Keratinocyte (primary cell): Measurements from ENCODE around the gene BBIP1. TPM values are rescaled to one million over a fixed set of nuclear protein-coding genes. Genes with fewer than 3 reads are reported as not detected.

Source experiments
- DNase-seq: peaks from one replicate; pipeline ENCODE4 v3.0.0-alpha.2; 2011; ENCODE audit warnings: low read depth, missing footprints, low spot score
- FAIRE-seq: peaks from 2 replicates; lab custom pipeline; 2011; peaks lifted over from hg19 to GRCh38; lab: Jason Lieb, UNC
- H2AFZ ChIP-seq: 2 replicates; pipeline ENCODE4 v1.6.0; 2012; ENCODE audit warnings: low read length, control low read depth, inconsistent platforms; ENCODE audit not compliant: control insufficient read depth
- H3K27ac ChIP-seq: 2 replicates; pipeline ENCODE4 v1.5.1; 2011; ENCODE audit warnings: low read length; ENCODE audit not compliant: control insufficient read depth, insufficient read depth
- H3K27me3 ChIP-seq: 3 replicates; pipeline ENCODE4 v1.6.0; 2011; ENCODE audit warnings: low read length; ENCODE audit not compliant: control insufficient read depth, insufficient read depth; ENCODE audit errors: extremely low read depth
- H3K36me3 ChIP-seq, 2 experiments: 2 replicates in 1 of 2; 3 replicates in 1 of 2; pipeline ENCODE4 v1.5.1; 2011; ENCODE audit warnings: low read length in 2 of 2, mild to moderate bottlenecking in 1 of 2; ENCODE audit not compliant: control insufficient read depth in 2 of 2, insufficient read depth in 2 of 2; ENCODE audit errors: extremely low read depth in 1 of 2
- H3K4me1 ChIP-seq: 3 replicates; pipeline ENCODE4 v1.5.1; 2011; ENCODE audit warnings: low read length; ENCODE audit not compliant: control insufficient read depth, insufficient read depth; ENCODE audit errors: extremely low read depth
- H3K4me2 ChIP-seq: 3 replicates; pipeline ENCODE4 v1.6.0; 2011; ENCODE audit warnings: low read depth, low read length; ENCODE audit not compliant: control insufficient read depth, insufficient read depth; ENCODE audit errors: extremely low read depth
- H3K4me3 ChIP-seq, 3 experiments: fragments of 200-600 bp in 1 of 3; sonication (generic) in 1 of 3; 2 replicates in 2 of 3; 3 replicates in 1 of 3; pipeline ENCODE4 v1.5.1; 2011 to 2016; ENCODE audit warnings: low read length in 3 of 3, mild to moderate bottlenecking in 3 of 3, control low read depth in 2 of 3, inconsistent platforms in 1 of 3, low read depth in 1 of 3, mixed read lengths in 1 of 3, mixed run types in 1 of 3, moderate library complexity in 1 of 3; ENCODE audit not compliant: control insufficient read depth in 2 of 3, insufficient read depth in 2 of 3; ENCODE audit errors: extremely low read depth in 1 of 3
- H3K79me2 ChIP-seq: 2 replicates; pipeline ENCODE4 v1.6.0; 2012; ENCODE audit warnings: low read length; ENCODE audit not compliant: control insufficient read depth, insufficient read depth
- H3K9ac ChIP-seq: 3 replicates; pipeline ENCODE4 v1.6.0; 2011; ENCODE audit warnings: low read length; ENCODE audit not compliant: control insufficient read depth, insufficient read depth; ENCODE audit errors: extremely low read depth
- H3K9me1 ChIP-seq: 3 replicates; pipeline ENCODE4 v1.6.0; 2011; ENCODE audit warnings: low read length; ENCODE audit not compliant: control insufficient read depth, insufficient read depth; ENCODE audit errors: extremely low read depth
- H3K9me3 ChIP-seq: 2 replicates; pipeline ENCODE4 v1.5.1; 2012; ENCODE audit warnings: low read depth, low read length; ENCODE audit not compliant: control insufficient read depth
- H4K20me1 ChIP-seq: 3 replicates; pipeline ENCODE4 v1.6.0; 2011; ENCODE audit warnings: low read length; ENCODE audit not compliant: control insufficient read depth, insufficient read depth; ENCODE audit errors: extremely low read depth
- EZH2 ChIP-seq: IDR thresholded peaks from one replicate; pipeline ENCODE4 v1.6.1; 2012; ENCODE audit warnings: inconsistent platforms, mild to moderate bottlenecking, low read length, moderate library complexity
- dilution Hi-C: fragments of 300-500 bp; cut with MboI; formaldehyde crosslinking; loops from one replicate; pipeline ENCODE4 v1.7.0; 2020; ENCODE audit warnings: low sequenced_read_pairs; ENCODE audit not compliant: extremely low pct_ligation_motif_present
- polyA plus RNA-seq, 5 experiments: library from polyadenylated mRNA; depleted of rRNA in 3 of 5; stranded (reverse) in 3 of 5; stranded (forward) in 1 of 5; unstranded in 1 of 5; fragments of >200 nt; gene quantifications; 1 replicate in 1 of 5; 2 replicates in 3 of 5; 3 replicates in 1 of 5; pipeline versions ENCODE4 v1.2.1 to v1.2.3, GENCODE V29; 2011 to 2012; ENCODE audit warnings: missing spikeins in 2 of 5, low read depth in 1 of 5, low replicate concordance in 1 of 5
- TF ChIP-seq, protein P1 (sequence below), 3 experiments: IDR thresholded peaks in 1 of 3; conservative IDR thresholded peaks in 1 of 3; optimal IDR thresholded peaks in 1 of 3; 2 replicates in 2 of 3; 3 replicates in 1 of 3; pipeline versions ENCODE3 to v1.5.1; 2011; ENCODE audit warnings: low read length in 3 of 3, mild to moderate bottlenecking in 3 of 3, moderate library complexity in 2 of 3, control low read depth in 1 of 3, inconsistent platforms in 1 of 3; ENCODE audit not compliant: insufficient read depth in 2 of 3; ENCODE audit errors: extremely low read depth in 1 of 3

The BBIP1 gene
- polyA plus RNA-seq, 1 donor (not counting 4 experiments of a cell fraction or from before 2014, with no cell fraction given): 30.4 TPM

DNA sequence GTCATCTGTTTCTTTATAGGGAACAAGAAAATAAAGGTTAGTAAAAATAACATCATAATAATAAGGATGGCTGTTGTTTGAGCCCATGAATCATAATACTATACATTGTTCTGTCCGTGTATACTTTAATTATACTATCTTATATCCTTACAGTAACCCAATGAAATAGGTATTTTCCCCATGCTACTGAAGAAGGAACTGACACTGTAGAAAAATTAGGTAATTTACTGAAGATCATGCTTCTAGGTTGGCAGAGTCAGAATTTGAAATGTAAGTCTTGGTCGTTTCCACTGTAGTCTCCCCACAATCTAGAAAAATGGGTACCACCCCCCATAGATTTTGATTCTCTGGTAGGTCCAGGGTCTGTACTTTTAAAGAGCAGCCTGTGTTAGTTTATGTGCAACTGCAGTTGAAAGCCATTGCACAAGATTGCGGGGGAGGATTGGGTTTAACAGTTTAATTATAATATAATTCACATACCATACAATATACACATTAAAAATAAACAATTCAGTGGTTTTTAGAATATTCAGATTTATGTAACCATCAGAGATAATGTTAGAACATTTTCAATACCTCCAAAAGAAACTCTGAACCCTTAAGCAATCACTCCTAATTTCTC is 48.1 kb upstream of the BBIP1 start:
- Histone ChIP-seq H3K4me2 (no peak overlapping the region), H3K79me2 (peaks cover 69% of the 10 kb centered on the region), H3K9me3 (no peaks in the 10 kb centered on the region), H3K4me3 (no peak overlapping the region), H3K27ac (no peak overlapping the region), H3K9ac (no peak overlapping the region), H3K9me1 (no peaks in the 10 kb centered on the region), H3K27me3 (no peaks in the 10 kb centered on the region), H3K36me3 (no peaks in the 10 kb centered on the region), H4K20me1 (no peaks in the 10 kb centered on the region), H2AFZ (no peak overlapping the region), H3K4me1 (no peaks in the 10 kb centered on the region)
- no peak for TF ChIP-seq EZH2
- TF ChIP-seq, protein P1, sequence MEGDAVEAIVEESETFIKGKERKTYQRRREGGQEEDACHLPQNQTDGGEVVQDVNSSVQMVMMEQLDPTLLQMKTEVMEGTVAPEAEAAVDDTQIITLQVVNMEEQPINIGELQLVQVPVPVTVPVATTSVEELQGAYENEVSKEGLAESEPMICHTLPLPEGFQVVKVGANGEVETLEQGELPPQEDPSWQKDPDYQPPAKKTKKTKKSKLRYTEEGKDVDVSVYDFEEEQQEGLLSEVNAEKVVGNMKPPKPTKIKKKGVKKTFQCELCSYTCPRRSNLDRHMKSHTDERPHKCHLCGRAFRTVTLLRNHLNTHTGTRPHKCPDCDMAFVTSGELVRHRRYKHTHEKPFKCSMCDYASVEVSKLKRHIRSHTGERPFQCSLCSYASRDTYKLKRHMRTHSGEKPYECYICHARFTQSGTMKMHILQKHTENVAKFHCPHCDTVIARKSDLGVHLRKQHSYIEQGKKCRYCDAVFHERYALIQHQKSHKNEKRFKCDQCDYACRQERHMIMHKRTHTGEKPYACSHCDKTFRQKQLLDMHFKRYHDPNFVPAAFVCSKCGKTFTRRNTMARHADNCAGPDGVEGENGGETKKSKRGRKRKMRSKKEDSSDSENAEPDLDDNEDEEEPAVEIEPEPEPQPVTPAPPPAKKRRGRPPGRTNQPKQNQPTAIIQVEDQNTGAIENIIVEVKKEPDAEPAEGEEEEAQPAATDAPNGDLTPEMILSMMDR (optimal IDR thresholded peaks at IDR 0.05 in 1 of 3, IDR thresholded peaks at IDR 0.05 in 1 of 3, conservative IDR thresholded peaks at IDR 0.05 in 1 of 3; ENCODE audit: extremely low read depth in 1 of 3, insufficient read depth in 2 of 3, low read length in 3 of 3): no peak
- dilution Hi-C loops: no loop called here
- FAIRE-seq (no peak), DNase-seq (no peak)

- H3K27ac ChIP-seq: no peak overlapping the region
- dilution Hi-C loops: no loop called here
- no peak for FAIRE-seq
- H3K9ac ChIP-seq: no peak overlapping the region
- H4K20me1 ChIP-seq: no peaks in the 10 kb centered on the region
- H2AFZ ChIP-seq: no peak overlapping the region
- no peaks in the 10 kb centered on the region for H3K4me1 ChIP-seq
- H3K27me3 ChIP-seq: no peaks in the 10 kb centered on the region
- no peak for DNase-seq
- no peak overlapping the region for H3K4me3 ChIP-seq
- no peak for TF ChIP-seq EZH2
- TF ChIP-seq, protein P1 (optimal IDR thresholded peaks at IDR 0.05 in 1 of 3, IDR thresholded peaks at IDR 0.05 in 1 of 3, conservative IDR thresholded peaks at IDR 0.05 in 1 of 3; ENCODE audit: extremely low read depth in 1 of 3, insufficient read depth in 2 of 3, low read length in 3 of 3): no peak
- H3K79me2 ChIP-seq: peaks cover 71% of the 10 kb centered on the region
- H3K36me3 ChIP-seq: no peaks in the 10 kb centered on the region
- H3K9me1 ChIP-seq: no peaks in the 10 kb centered on the region
- H3K4me2 ChIP-seq: no peak overlapping the region
- H3K9me3 ChIP-seq: no peaks in the 10 kb centered on the region
Measured at GRCh38 chr10:110966146-110966545, 47.2 kb upstream of the BBIP1 start.
